A172 (cell line): Measurements from ENCODE around the gene EMID1. TPM values are rescaled to one million over a fixed set of nuclear protein-coding genes. Genes with fewer than 3 reads are reported as not detected.

Experiments used
- DNase-seq: peaks from one replicate; pipeline ENCODE4 v3.0.0-alpha.2; 2015; ENCODE audit warnings: low spot score
- total RNA-seq: library from RNA; depleted of rRNA; stranded (reverse); fragments of >200 nt; shearing (Covaris generic); gene quantifications from 2 replicates; pipeline ENCODE4 v1.2.3, GENCODE V29; 2014

EMID1 gene
- total RNA-seq, 1 experiment from 2014 or later, result not detected

- DNase-seq, result no peak
These were observed 83.1 kb downstream of the EMID1 start for GRCh38 chr22:29288837-29289236.

GRCh38 chr22:29290061-29290460 lies 84.4 kb downstream of the EMID1 start:
- no peak for DNase-seq

DNA sequence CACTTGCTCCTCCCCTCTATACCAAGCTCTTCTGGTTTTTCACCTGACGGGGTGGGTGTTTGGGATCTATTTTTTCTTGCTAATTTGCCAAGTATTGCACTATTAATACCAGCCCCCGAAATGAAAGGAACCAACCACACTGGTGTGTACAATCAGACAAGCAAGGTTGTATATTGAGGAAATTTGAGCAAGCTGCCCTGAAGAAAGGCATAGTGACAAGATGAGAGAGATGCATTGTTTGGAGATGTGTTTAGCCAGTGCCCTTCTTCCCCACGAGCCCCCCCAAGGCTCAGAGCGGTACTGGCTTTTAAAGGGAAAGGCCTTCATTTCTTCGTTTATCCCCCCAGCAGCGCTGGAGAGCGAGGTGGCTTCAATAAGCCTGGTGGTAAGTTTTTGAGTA lies 85.5 kb downstream of the EMID1 start:
- DNase-seq, result no peak

GRCh38 chr22:29292379-29292778 lies 86.7 kb downstream of the EMID1 start:
- DNase-seq, result no peak

DNA sequence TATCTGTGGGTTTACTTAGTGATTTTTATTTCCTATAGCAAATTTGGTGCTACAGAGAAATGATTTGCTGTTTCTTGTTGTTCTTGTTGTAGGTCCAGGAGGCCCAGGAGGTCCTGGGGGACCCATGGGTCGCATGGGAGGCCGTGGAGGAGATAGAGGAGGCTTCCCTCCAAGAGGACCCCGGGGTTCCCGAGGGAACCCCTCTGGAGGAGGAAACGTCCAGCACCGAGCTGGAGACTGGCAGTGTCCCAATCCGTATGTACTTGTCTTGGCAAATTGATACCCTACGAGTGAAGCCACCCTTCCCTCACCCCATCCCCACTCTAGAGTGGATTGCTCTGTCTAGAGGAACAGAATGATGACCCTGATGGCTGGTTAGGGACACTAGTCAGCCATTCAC lies 92.9 kb downstream of the EMID1 start:
- DNase-seq, result no peak

DNA sequence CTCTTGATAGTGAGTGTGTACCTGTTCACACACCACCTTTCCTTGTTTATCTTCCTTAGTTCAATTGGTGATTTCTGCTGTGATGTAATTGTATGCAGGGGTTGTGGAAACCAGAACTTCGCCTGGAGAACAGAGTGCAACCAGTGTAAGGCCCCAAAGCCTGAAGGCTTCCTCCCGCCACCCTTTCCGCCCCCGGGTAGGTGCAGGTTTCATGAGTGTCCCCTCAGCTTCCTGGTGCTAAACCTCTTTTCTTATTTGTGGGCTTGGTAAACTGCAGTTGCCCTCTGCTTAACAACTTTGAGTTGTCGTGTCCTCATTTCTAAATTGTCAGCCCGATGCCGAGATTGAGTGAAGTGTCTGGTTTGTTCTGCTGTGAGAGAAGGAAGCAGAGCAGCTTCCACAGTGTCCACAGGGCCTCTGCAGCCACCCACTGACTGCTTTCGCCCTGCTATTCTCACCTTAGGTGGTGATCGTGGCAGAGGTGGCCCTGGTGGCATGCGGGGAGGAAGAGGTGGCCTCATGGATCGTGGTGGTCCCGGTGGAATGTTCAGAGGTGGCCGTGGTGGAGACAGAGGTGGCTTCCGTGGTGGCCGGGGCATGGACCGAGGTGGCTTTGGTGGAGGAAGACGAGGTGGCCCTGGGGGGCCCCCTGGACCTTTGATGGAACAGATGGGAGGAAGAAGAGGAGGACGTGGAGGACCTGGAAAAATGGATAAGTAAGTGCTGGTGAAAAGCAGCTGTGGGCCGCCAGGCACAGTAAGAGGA lies 93.6 kb downstream of the EMID1 start:
- no peak for DNase-seq

- DNase-seq, result no peak
These were observed 94.7 kb downstream of the EMID1 start for GRCh38 chr22:29300467-29300806.

DNA sequence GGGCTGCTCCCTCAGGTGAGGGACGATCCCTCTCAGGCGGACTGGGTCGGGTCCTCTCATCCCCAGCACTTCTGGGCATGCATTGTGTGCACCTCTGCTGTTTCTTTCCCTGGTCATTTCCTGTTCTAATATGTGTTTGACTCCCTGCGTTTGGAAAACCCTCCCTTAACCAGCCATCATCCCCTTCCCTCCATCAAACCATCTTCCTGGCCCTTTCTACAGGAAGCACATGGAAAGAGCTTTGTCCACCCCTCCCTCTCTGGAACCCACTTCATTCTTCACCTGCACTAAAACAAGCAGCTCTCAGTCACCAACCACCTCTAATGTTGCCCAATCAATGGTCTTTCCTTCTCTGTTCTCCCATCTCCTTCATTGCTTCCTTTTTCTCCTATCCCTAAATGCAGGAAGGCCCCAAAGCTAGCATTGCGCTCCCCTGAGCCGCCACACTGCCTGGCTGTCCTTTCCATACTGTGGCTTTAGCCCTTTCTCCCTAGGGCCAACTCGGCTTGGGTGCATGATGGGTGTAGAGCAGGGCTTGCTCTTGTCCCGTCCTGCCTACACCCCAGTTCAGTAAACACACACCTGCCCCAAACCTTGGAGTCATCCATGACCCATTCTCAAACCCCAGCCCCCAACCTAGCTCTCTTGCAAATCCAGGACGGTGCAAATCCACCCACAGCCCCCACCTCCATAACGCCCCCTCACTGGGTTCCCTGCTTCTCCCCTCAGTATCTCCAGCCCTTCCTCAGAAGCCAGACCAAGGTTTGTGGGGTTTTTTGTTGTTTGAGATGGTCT lies 95.3 kb downstream of the EMID1 start:
- DNase-seq, result no peak

- no peak for DNase-seq
These were observed 96.2 kb downstream of the EMID1 start for GRCh38 chr22:29301716-29302401.

DNA sequence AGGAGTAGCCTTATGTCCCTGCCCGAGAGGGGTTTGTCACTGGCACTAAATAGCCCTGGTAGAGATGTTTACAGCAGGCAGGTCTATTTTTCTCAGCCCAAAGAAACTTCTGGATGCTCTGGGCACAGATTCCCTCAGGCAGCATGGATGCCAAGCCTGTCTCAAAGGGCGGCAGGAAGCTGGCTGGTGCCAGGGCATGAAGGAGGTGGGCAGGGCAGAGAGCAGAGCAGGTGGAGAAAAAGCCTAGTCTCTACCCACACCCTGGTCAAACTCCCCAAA lies 96.6 kb downstream of the EMID1 start:
- no peak for DNase-seq

DNA sequence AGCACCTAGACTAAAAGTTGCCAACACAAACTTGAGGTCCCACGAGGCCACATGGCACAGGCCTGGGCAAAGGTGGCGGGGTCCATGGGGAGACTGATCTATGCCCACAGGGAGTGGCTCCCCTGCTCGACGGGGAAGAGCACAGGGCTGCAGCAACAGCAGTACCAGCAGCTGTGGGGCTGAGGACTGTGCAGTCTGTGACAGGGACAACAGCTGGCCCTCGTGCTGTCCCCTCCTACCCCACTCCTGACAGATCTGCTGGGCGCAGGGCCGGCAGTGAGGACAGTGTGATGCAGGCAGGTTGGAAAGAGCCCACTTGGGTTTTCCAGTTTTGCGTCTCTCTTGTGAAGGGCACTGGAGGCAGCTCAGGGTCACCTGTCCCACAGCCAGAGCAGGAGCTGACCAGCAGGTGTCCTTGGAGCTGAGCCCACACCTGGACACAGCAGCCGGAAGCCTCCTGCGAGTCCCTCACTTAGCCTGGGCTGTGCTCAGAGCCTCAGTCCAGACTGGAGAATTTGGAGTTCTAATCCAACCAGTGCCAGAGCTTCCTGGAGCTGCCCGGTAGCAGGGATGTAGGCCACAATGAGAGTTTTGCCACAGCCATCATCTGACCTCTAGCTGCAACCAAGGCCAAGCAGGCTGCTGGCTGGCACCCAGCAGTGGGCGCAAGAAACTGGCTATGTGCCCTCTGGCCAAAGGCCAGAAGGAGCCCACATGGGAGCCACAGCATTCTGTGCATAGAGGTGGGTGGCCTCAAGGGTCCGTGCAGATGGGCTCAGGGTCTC lies 97.2 kb downstream of the EMID1 start:
- DNase-seq, result no peak

DNA sequence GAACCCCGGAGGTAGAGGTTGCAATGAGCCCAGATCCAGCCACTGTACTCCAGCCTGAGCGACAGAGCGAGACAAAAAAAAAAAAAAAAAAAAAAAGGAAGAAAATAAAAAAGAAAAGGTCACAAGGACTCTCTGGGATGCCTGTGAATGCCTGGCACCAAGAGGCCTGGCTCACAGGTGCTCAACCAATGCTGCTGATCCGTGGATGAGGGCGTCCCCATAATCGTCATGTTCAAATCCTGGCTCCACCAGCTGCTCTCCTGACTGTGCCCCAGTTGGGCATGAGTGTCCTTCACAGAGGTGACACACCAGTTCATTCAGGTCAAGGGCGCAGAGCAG lies 100.1 kb downstream of the EMID1 start:
- no peak for DNase-seq

DNA sequence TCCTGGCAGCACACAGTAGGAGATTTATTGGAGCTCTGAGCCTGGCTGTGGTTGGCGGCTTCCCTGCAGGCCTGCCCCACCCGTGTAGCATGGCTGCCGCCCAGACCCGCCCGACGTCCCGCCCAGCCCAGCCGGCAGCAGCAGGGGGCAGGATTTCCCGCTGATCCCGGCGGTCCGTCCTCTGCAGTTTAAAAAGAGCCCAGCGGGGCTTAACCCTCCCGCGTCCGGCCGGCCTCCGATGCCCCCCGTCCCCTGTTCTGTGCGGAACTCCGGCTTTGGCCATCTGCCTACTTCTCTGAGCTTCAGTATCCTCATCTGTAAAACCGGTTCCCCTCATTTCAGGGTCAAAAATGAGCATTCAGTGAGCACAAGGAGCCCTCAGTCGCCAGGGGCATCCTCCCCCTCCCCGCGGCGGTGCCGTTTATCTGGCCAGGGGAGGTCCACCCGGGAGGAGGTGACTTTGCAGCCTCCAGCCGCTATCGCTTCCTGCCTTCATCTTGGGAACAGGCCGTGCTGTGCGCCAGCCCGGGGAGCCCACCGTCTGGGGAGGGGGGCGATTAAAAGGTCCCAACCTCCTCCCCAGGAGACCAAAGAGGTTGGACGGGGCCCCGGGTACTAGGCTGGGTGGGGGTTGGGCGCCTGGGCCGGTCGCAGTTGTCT lies 100.6 kb downstream of the EMID1 start, which contains the start of gene GAS2L1:
TSS of gene GAS2L1 (plus strand) at position 476 of the 660 bp plus-strand sequence. CDS start 1,456 bp downstream, outside the sequence.
- DNase-seq, result peak; percentile 60

DNA sequence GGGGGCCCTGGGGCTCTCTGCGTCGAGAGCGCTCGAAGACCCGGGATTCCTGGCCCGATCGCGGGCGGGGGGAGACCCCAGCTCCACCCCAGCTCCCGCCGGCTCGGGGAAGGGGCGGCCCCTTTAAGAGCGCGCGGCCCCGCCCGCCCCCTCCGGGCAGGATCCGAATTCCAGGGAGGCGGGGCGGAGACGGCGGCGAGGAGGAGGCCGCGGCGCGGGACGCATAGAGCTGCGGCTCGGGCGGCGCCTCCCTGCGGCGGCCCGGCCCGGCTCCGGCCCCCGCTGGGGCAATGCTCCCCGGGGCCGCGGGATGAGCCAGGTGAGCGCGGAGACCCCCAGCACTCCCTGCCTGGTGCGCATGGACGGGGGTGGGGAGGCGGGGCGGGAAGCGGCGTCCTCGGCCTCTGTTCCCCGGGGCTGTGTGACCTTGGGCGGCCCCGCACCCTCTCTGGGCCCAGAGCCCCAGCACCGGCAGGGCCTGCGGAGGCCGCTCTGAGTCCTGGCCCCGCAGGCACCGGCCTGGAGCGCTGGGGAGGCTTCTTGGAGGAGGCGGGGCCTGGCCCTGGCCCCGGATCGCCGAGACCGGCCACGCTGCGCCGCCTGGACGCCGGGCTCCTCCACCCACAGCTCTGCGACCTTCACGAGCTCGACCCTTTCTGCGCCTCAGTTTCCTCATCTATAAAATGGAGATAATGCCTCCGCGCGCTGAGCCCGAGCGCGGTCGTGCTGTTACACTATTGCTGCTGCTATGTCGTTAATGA lies 101.3 kb downstream of the EMID1 start:
- no peak for DNase-seq

GRCh38 chr22:29307596-29308147 lies 102.0 kb downstream of the EMID1 start:
- DNase-seq, result no peak

GRCh38 chr22:29308148-29308790 lies 102.6 kb downstream of the EMID1 start:
- no peak for DNase-seq

GRCh38 chr22:29308791-29309262 lies 103.1 kb downstream of the EMID1 start:
- peak; percentile 74 for DNase-seq
